Breast epithelium (tissue), 3 donors: Measurements from ENCODE around the gene MRPS15.

Source experiments
- POLR2A ChIP-seq: fragments of 450-650 bp; IDR thresholded peaks from one replicate; pipeline ENCODE4 v1.6.1; 2016; ENCODE audit warnings: antibody characterized with exemption, mild to moderate bottlenecking, moderate library complexity
- POLR2AphosphoS5 ChIP-seq, 3 donors: sonication (generic); formaldehyde crosslinking; IDR thresholded peaks; one replicate each; pipeline ENCODE4 v1.6.1; 2017; ENCODE audit warnings: antibody characterized with exemption in 3 of 3
- TF ChIP-seq, protein P1 (sequence below), 3 donors: fragments of 450-650 bp; IDR thresholded peaks; one replicate each; pipeline ENCODE4 v1.5.1; 2016 to 2017; ENCODE audit warnings: antibody characterized with exemption in 3 of 3, mild to moderate bottlenecking in 3 of 3, moderate library complexity in 3 of 3

DNA sequence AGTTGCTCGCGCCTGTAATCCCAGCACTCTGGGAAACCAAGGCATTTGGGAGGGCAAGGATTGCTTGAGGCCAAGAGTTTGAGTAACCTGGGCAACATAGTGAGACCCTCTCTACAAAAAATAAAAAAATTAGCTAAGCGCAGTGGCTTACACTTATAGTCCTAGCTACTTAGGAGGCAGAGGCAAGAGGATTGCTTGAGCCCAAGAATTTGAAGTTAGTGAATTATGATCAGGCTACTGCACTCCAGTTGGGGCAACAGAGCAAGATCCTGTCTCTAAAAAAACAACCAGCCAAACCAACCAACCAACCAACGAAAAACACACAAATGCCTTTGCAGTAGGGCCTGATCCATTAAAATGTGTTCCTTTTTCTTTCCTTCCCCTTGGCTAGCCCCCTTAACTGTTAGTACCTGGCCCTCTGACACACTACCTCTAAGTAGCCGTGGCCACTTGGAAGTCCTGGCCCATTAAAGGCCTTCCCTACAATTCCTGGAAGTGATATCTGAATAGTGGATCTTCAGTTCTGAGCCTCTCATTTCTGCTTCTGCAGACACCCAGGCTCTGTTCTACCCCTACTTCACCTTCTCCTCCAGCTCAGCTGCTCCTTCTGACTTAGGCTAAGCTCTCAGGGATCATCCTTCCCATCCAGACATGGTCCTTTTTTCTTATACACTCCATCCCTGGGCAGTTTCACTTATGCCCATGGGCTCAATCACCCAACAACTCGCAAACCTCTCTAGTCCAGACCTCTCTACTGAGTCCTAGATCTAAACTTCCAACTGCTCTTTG, 10.4 kb downstream of the MRPS15 start:
- TF ChIP-seq, protein P1, sequence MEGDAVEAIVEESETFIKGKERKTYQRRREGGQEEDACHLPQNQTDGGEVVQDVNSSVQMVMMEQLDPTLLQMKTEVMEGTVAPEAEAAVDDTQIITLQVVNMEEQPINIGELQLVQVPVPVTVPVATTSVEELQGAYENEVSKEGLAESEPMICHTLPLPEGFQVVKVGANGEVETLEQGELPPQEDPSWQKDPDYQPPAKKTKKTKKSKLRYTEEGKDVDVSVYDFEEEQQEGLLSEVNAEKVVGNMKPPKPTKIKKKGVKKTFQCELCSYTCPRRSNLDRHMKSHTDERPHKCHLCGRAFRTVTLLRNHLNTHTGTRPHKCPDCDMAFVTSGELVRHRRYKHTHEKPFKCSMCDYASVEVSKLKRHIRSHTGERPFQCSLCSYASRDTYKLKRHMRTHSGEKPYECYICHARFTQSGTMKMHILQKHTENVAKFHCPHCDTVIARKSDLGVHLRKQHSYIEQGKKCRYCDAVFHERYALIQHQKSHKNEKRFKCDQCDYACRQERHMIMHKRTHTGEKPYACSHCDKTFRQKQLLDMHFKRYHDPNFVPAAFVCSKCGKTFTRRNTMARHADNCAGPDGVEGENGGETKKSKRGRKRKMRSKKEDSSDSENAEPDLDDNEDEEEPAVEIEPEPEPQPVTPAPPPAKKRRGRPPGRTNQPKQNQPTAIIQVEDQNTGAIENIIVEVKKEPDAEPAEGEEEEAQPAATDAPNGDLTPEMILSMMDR (IDR thresholded peaks at IDR 0.05), result no peak
- TF ChIP-seq POLR2AphosphoS5 (IDR thresholded peaks at IDR 0.05) (no peak), POLR2A (no peak)
